H1 (cell line): ENCODE measurements around the gene TRAPPC2B. TPM values are rescaled to one million over a fixed set of nuclear protein-coding genes. Genes with fewer than 3 reads are reported as not detected.

ENCODE experiments used
- BACH1 ChIP-seq: IDR thresholded peaks from 2 replicates; pipeline ENCODE4 v1.6.1; 2012; ENCODE audit warnings: low read length, improper control_type of control experiment
- BCL11A ChIP-seq, 2 experiments: IDR thresholded peaks; one replicate each; pipeline ENCODE4 v1.6.1; 2011; ENCODE audit warnings: low read depth in 2 of 2, low read length in 2 of 2, mild to moderate bottlenecking in 2 of 2
- BRCA1 ChIP-seq: IDR thresholded peaks from 2 replicates; pipeline ENCODE4 v1.6.1; 2012; ENCODE audit warnings: low read depth, low read length, improper control_type of control experiment
- JUN ChIP-seq: IDR thresholded peaks from 2 replicates; pipeline ENCODE4 v1.6.1; 2011; ENCODE audit warnings: low read depth, mild to moderate bottlenecking, improper control_type of control experiment, low read length
- KDM4A ChIP-seq: IDR thresholded peaks from one replicate; pipeline ENCODE4 v1.7.1; 2012; ENCODE audit warnings: low read depth, mild to moderate bottlenecking, moderate library complexity, low read length, inconsistent platforms; ENCODE audit not compliant: severe bottlenecking
- POLR2AphosphoS5 ChIP-seq: IDR thresholded peaks from 2 replicates; pipeline ENCODE4 v1.6.1; 2011; ENCODE audit warnings: low read depth, low read length
- SIRT6 ChIP-seq: IDR thresholded peaks from one replicate; pipeline ENCODE4 v1.7.1; 2012; ENCODE audit warnings: low read length, inconsistent platforms
- polyA plus RNA-seq, 7 experiments: library from polyadenylated mRNA; depleted of rRNA in 3 of 7; stranded (reverse) in 5 of 7; unstranded in 2 of 7; fragments of >200 nt in 5 of 7; fragments of 200-250 nt in 2 of 7; gene quantifications; 1 replicate in 5 of 7; 2 replicates in 1 of 7; 4 replicates in 1 of 7; pipeline versions ENCODE4 v1.2.1 to v1.2.3, GENCODE V29; 2011 to 2013; ENCODE audit warnings: missing spikeins in 2 of 7, mixed read lengths in 2 of 7
- total RNA-seq: library from RNA; stranded (reverse); fragmentation: NEBNext Ultra II Directional; extraction: Animal tissue kit (Norgen Biotek cat#: 25700); gene quantifications from 2 replicates; pipeline ENCODE4 v1.2.1, GENCODE V29; 2021
- TF ChIP-seq, protein P1 (sequence below): fragments of 300-600 bp; sonication (generic); IDR thresholded peaks from 2 replicates; pipeline ENCODE4 v1.7.1; 2012; ENCODE audit warnings: low read length, moderate library complexity, mild to moderate bottlenecking, inconsistent platforms; ENCODE audit not compliant: insufficient replicate concordance
- TF ChIP-seq, protein P2 (sequence below): IDR thresholded peaks from 2 replicates; pipeline ENCODE4 v1.6.1; 2012; ENCODE audit warnings: inconsistent platforms

Gene TRAPPC2B
- total and polyA plus RNA-seq, 2 of the 8 experiments (the other 6 are each of a cell fraction or from before 2014, with no cell fraction given) = 8.7 to 28.3 TPM

DNA sequence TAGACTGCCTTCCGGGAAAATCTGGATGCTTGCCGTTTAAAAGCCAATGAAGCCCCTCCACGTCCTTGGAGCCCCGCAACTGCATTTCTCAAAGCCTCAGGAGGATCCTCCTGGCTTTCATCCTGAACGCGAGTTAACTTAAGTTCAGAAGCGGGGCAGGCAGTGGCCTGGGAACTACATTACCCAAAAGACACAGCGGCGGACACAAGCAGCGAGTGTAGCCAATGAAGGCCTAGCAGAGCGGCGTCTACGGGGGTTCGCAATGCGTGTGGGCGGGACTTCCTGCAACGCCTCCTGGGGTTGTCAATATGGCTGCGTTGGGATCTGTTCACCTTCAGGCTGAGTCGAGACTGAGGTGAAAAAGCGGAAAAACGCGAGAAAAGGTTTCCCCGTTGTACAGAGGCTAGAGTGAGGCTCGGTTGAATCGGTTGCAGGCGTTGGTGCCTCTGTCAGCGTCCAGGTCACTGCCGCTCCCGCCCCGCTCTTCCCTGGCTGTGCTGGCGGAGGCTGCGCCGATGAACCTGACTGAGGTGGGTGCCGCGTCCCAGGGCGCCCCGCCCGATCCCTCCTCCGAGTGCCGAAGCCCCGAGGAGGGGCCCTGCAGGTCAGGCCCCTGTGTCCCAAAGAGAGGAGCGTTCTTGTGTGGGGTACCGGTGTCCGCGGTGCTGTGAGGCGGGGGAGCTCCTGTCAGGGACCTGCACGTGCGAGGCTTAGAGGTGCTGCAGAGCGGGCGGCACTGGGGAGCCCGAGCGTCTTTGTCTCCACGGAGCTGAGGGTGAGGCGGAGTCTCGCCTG lies 47.7 kb downstream of the TRAPPC2B start, which contains the start of gene ZNF17 (continued):
- TF ChIP-seq, protein P1, sequence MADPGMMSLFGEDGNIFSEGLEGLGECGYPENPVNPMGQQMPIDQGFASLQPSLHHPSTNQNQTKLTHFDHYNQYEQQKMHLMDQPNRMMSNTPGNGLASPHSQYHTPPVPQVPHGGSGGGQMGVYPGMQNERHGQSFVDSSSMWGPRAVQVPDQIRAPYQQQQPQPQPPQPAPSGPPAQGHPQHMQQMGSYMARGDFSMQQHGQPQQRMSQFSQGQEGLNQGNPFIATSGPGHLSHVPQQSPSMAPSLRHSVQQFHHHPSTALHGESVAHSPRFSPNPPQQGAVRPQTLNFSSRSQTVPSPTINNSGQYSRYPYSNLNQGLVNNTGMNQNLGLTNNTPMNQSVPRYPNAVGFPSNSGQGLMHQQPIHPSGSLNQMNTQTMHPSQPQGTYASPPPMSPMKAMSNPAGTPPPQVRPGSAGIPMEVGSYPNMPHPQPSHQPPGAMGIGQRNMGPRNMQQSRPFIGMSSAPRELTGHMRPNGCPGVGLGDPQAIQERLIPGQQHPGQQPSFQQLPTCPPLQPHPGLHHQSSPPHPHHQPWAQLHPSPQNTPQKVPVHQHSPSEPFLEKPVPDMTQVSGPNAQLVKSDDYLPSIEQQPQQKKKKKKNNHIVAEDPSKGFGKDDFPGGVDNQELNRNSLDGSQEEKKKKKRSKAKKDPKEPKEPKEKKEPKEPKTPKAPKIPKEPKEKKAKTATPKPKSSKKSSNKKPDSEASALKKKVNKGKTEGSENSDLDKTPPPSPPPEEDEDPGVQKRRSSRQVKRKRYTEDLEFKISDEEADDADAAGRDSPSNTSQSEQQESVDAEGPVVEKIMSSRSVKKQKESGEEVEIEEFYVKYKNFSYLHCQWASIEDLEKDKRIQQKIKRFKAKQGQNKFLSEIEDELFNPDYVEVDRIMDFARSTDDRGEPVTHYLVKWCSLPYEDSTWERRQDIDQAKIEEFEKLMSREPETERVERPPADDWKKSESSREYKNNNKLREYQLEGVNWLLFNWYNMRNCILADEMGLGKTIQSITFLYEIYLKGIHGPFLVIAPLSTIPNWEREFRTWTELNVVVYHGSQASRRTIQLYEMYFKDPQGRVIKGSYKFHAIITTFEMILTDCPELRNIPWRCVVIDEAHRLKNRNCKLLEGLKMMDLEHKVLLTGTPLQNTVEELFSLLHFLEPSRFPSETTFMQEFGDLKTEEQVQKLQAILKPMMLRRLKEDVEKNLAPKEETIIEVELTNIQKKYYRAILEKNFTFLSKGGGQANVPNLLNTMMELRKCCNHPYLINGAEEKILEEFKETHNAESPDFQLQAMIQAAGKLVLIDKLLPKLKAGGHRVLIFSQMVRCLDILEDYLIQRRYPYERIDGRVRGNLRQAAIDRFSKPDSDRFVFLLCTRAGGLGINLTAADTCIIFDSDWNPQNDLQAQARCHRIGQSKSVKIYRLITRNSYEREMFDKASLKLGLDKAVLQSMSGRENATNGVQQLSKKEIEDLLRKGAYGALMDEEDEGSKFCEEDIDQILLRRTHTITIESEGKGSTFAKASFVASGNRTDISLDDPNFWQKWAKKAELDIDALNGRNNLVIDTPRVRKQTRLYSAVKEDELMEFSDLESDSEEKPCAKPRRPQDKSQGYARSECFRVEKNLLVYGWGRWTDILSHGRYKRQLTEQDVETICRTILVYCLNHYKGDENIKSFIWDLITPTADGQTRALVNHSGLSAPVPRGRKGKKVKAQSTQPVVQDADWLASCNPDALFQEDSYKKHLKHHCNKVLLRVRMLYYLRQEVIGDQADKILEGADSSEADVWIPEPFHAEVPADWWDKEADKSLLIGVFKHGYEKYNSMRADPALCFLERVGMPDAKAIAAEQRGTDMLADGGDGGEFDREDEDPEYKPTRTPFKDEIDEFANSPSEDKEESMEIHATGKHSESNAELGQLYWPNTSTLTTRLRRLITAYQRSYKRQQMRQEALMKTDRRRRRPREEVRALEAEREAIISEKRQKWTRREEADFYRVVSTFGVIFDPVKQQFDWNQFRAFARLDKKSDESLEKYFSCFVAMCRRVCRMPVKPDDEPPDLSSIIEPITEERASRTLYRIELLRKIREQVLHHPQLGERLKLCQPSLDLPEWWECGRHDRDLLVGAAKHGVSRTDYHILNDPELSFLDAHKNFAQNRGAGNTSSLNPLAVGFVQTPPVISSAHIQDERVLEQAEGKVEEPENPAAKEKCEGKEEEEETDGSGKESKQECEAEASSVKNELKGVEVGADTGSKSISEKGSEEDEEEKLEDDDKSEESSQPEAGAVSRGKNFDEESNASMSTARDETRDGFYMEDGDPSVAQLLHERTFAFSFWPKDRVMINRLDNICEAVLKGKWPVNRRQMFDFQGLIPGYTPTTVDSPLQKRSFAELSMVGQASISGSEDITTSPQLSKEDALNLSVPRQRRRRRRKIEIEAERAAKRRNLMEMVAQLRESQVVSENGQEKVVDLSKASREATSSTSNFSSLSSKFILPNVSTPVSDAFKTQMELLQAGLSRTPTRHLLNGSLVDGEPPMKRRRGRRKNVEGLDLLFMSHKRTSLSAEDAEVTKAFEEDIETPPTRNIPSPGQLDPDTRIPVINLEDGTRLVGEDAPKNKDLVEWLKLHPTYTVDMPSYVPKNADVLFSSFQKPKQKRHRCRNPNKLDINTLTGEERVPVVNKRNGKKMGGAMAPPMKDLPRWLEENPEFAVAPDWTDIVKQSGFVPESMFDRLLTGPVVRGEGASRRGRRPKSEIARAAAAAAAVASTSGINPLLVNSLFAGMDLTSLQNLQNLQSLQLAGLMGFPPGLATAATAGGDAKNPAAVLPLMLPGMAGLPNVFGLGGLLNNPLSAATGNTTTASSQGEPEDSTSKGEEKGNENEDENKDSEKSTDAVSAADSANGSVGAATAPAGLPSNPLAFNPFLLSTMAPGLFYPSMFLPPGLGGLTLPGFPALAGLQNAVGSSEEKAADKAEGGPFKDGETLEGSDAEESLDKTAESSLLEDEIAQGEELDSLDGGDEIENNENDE = no peak
- TF ChIP-seq BCL11A (IDR thresholded peaks at IDR 0.05; ENCODE audit: low read depth in 2 of 2, low read length in 2 of 2) (no peak), JUN (no peak), BRCA1 (no peak), BACH1 (no peak), POLR2AphosphoS5 (0 out of 2 replicates have a peak, but pooled peaks have one; percentile 25), SIRT6 (no peak), KDM4A (peak; percentile 69)
- TF ChIP-seq, protein P2, sequence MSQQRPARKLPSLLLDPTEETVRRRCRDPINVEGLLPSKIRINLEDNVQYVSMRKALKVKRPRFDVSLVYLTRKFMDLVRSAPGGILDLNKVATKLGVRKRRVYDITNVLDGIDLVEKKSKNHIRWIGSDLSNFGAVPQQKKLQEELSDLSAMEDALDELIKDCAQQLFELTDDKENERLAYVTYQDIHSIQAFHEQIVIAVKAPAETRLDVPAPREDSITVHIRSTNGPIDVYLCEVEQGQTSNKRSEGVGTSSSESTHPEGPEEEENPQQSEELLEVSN = no peak
